ENCODE measurements around the gene NANOG.
"Not testable (repeated sequence)": the region's sequence is repeated elsewhere in the genome, so short reads cannot be mapped to it uniquely, and the experiment has no call there.

DNA sequence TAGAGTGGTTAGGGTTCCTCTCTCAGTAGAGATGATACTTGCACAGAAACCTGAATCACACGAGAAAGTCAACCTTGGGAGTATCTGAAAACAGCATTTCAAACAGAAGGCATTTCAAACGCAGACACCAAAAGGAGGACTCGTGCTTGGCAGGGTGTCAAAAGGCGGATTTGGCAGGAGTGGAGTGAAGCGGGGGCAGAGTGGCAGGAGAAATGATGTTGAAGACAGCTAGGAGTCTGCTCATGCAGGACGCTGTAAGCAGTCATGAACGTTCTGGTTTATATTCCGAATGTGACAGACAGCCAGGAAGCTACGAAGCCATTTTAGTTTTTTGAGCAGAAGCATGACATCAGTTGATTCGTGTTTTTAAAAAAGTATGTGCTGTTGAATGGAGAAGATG is 50.0 kb downstream of the NANOG start:
- TF ChIP-seq POLR2A, EP300 (IDR thresholded peaks at IDR 0.05): not testable (repeated sequence)
- TF ChIP-seq, protein P1, sequence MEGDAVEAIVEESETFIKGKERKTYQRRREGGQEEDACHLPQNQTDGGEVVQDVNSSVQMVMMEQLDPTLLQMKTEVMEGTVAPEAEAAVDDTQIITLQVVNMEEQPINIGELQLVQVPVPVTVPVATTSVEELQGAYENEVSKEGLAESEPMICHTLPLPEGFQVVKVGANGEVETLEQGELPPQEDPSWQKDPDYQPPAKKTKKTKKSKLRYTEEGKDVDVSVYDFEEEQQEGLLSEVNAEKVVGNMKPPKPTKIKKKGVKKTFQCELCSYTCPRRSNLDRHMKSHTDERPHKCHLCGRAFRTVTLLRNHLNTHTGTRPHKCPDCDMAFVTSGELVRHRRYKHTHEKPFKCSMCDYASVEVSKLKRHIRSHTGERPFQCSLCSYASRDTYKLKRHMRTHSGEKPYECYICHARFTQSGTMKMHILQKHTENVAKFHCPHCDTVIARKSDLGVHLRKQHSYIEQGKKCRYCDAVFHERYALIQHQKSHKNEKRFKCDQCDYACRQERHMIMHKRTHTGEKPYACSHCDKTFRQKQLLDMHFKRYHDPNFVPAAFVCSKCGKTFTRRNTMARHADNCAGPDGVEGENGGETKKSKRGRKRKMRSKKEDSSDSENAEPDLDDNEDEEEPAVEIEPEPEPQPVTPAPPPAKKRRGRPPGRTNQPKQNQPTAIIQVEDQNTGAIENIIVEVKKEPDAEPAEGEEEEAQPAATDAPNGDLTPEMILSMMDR (IDR thresholded peaks at IDR 0.05): not testable (repeated sequence)

Data from ovary (tissue), 3 donors.